HEK293T (cell line): ENCODE measurements around the gene CCM2.

Source experiments
- BHLHE40 ChIP-seq: fragments of 450-650 bp; IDR thresholded peaks from 2 replicates; pipeline ENCODE4 v1.6.1; 2016; ENCODE audit warnings: mild to moderate bottlenecking, moderate library complexity, borderline replicate concordance
- FOXA1 ChIP-seq: fragments of 450-650 bp; IDR thresholded peaks from 2 replicates; pipeline ENCODE4 v1.6.1; 2016; ENCODE audit warnings: mild to moderate bottlenecking
- FOXK2 ChIP-seq: fragments of 450-650 bp; IDR thresholded peaks from 2 replicates; pipeline ENCODE4 v1.6.1; 2016; ENCODE audit warnings: mild to moderate bottlenecking
- FOXM1 ChIP-seq: fragments of 450-650 bp; IDR thresholded peaks from 2 replicates; pipeline ENCODE4 v1.6.1; 2017; ENCODE audit warnings: mild to moderate bottlenecking, borderline replicate concordance
- HDGF ChIP-seq: fragments of 450-650 bp; IDR thresholded peaks from 2 replicates; pipeline ENCODE4 v1.6.1; 2017; ENCODE audit warnings: antibody characterized with exemption, borderline replicate concordance
- L3MBTL2 ChIP-seq: fragments of 450-650 bp; conservative IDR thresholded peaks from 2 replicates; pipeline ENCODE4 v1.6.1; 2016; ENCODE audit warnings: mild to moderate bottlenecking
- LEF1 ChIP-seq: fragments of 450-650 bp; IDR thresholded peaks from 2 replicates; pipeline ENCODE4 v1.6.1; 2017; ENCODE audit warnings: mild to moderate bottlenecking, borderline replicate concordance
- SP1 ChIP-seq: fragments of 450-650 bp; IDR thresholded peaks from 2 replicates; pipeline ENCODE4 v1.6.1; 2017

- no peak for TF ChIP-seq HDGF
- no peak for TF ChIP-seq FOXK2
- TF ChIP-seq LEF1, result no peak
- no peak for TF ChIP-seq SP1
- TF ChIP-seq BHLHE40, result no peak
- TF ChIP-seq L3MBTL2, result no peak
- TF ChIP-seq FOXM1, result no peak
- no peak for TF ChIP-seq FOXA1
Measured at GRCh38 chr7:44976746-44977196, 23.2 kb upstream of the CCM2 start.
